HG03342 (cell line): Measurements from ENCODE around the gene SLC25A5.
"Not testable (repeated sequence)": the region's sequence is repeated elsewhere in the genome, so short reads cannot be mapped to it uniquely, and the experiment has no call there.

Experiments used
- ATAC-seq: cut with Tn5 transposase; IDR thresholded peaks from one replicate; pipeline ENCODE4 v1.9.1; 2021; ENCODE audit warnings: mild to moderate bottlenecking, moderate library complexity; ENCODE audit not compliant: unreplicated experiment

The SLC25A5 gene

GRCh38 chrX:119467842-119468550 lies at the start of gene SLC25A5:
Gene SLC25A5, plus strand, starts transcription at chrX:119468444. Its CDS starts 72 bp downstream, at chrX:119468516.
- peak; percentile 87 for ATAC-seq

- ATAC-seq: no peak
Observed at GRCh38 chrX:119419146-119419545, 49.1 kb upstream of the SLC25A5 start.

GRCh38 chrX:119419898-119420297 lies 48.3 kb upstream of the SLC25A5 start:
- ATAC-seq: no peak

GRCh38 chrX:119421016-119421705 lies 47.1 kb upstream of the SLC25A5 start:
- ATAC-seq: no peak

GRCh38 chrX:119423631-119424030 lies 44.6 kb upstream of the SLC25A5 start:
- ATAC-seq: no peak

GRCh38 chrX:119424999-119425398 lies 43.2 kb upstream of the SLC25A5 start:
- ATAC-seq: no peak

- ATAC-seq: peak; percentile 75
Observed at GRCh38 chrX:119427024-119427794, 41.0 kb upstream of the SLC25A5 start.

- no peak for ATAC-seq
Observed at GRCh38 chrX:119427795-119428185, 40.5 kb upstream of the SLC25A5 start.

- ATAC-seq: no peak
Observed at GRCh38 chrX:119429471-119429870, 38.8 kb upstream of the SLC25A5 start.

GRCh38 chrX:119441295-119441694 lies 26.9 kb upstream of the SLC25A5 start:
- not testable (repeated sequence) for ATAC-seq

- no peak for ATAC-seq
Observed at GRCh38 chrX:119442286-119442685, 26.0 kb upstream of the SLC25A5 start.

- ATAC-seq: no peak
Observed at GRCh38 chrX:119453202-119453601, 15.0 kb upstream of the SLC25A5 start.

- no peak for ATAC-seq
Observed at GRCh38 chrX:119455264-119455663, 13.0 kb upstream of the SLC25A5 start.

GRCh38 chrX:119459181-119459580 lies 9.1 kb upstream of the SLC25A5 start:
- ATAC-seq: no peak

- no peak for ATAC-seq
Observed at GRCh38 chrX:119465555-119465954, 2.7 kb upstream of the SLC25A5 start.

GRCh38 chrX:119466970-119467369 lies 1.3 kb upstream of the SLC25A5 start:
- ATAC-seq: no peak

- ATAC-seq: no peak
Observed at GRCh38 chrX:119467433-119467832, 811 bp upstream of the SLC25A5 start.

- ATAC-seq: peak; percentile 63
Observed at GRCh38 chrX:119468551-119469312, 488 bp downstream of the SLC25A5 start.

- ATAC-seq: no peak
Observed at GRCh38 chrX:119469313-119469635, 1.0 kb downstream of the SLC25A5 start.

GRCh38 chrX:119474615-119475388 lies 6.6 kb downstream of the SLC25A5 start:
- no peak for ATAC-seq
